MM.1S (cell line): ENCODE results near the gene FN3K.

ENCODE experiments used
- DNase-seq: peaks from one replicate; pipeline ENCODE4 v3.0.0-alpha.2; 2015
- H2AFZ ChIP-seq: fragments of 300-600 bp; sonication (generic); 2 replicates; pipeline ENCODE4 v1.6.0; 2016; ENCODE audit warnings: antibody characterized with exemption, low read length
- H3F3A ChIP-seq: fragments of 300-600 bp; sonication (generic); 2 replicates; pipeline ENCODE4 v1.6.1; 2016; ENCODE audit warnings: mild to moderate bottlenecking, antibody characterized with exemption, low read length, moderate library complexity, mixed read lengths; ENCODE audit not compliant: insufficient read depth
- H3K27ac ChIP-seq: fragments of 300-600 bp; sonication (generic); 2 replicates; pipeline ENCODE4 v1.5.1; 2016; ENCODE audit warnings: mild to moderate bottlenecking, low read length
- H3K27me3 ChIP-seq: fragments of 300-600 bp; sonication (generic); replicated peaks from 2 replicates; pipeline ENCODE4 v1.6.0; 2016; ENCODE audit warnings: low read length; ENCODE audit not compliant: insufficient read depth
- H3K36me3 ChIP-seq: fragments of 300-600 bp; sonication (generic); replicated peaks from 2 replicates; pipeline ENCODE4 v1.6.1; 2016; ENCODE audit warnings: mild to moderate bottlenecking, low read length, mixed read lengths; ENCODE audit not compliant: insufficient read depth
- H3K4me1 ChIP-seq: fragments of 300-600 bp; sonication (generic); 2 replicates; pipeline ENCODE4 v1.6.1; 2016; ENCODE audit warnings: low read length, mixed read lengths
- H3K4me2 ChIP-seq: fragments of 300-600 bp; sonication (generic); 2 replicates; pipeline ENCODE4 v1.6.0; 2016; ENCODE audit warnings: low read depth, low read length
- H3K4me3 ChIP-seq: fragments of 300-600 bp; sonication (generic); 2 replicates; pipeline ENCODE4 v1.5.1; 2016; ENCODE audit warnings: low read length, mixed read lengths
- H3K79me2 ChIP-seq: fragments of 300-600 bp; sonication (generic); 2 replicates; pipeline ENCODE4 v1.6.1; 2016; ENCODE audit warnings: mixed run types, low read length, mixed read lengths
- H3K9ac ChIP-seq: fragments of 300-600 bp; sonication (generic); 2 replicates; pipeline ENCODE4 v1.6.1; 2016; ENCODE audit warnings: low read length, mixed read lengths
- H3K9me2 ChIP-seq: fragments of 300-600 bp; sonication (generic); replicated peaks from 2 replicates; pipeline ENCODE4 v1.6.1; 2016; ENCODE audit warnings: mild to moderate bottlenecking, low read length, mixed read lengths; ENCODE audit not compliant: insufficient read depth
- H3K9me3 ChIP-seq: fragments of 300-600 bp; sonication (generic); replicated peaks from 2 replicates; pipeline ENCODE4 v1.6.1; 2016; ENCODE audit warnings: mild to moderate bottlenecking, low read length, mixed read lengths; ENCODE audit not compliant: insufficient read depth
- H4K20me1 ChIP-seq: fragments of 300-600 bp; sonication (generic); 2 replicates; pipeline ENCODE4 v1.6.1; 2016; ENCODE audit warnings: mild to moderate bottlenecking, low read length, moderate library complexity, mixed read lengths; ENCODE audit not compliant: insufficient read depth
- EZH2 ChIP-seq: fragments of 300-600 bp; sonication (generic); optimal IDR thresholded peaks from 2 replicates; pipeline ENCODE3; 2017; ENCODE audit warnings: low read depth, mild to moderate bottlenecking, antibody characterized with exemption, low read length, mixed read lengths
- EZH2phosphoT487 ChIP-seq: fragments of 300-600 bp; sonication (generic); IDR thresholded peaks from 2 replicates; pipeline ENCODE4 v1.6.1; 2018; ENCODE audit warnings: antibody characterized with exemption, low read length
- TF ChIP-seq, protein P1 (sequence below): fragments of 300-600 bp; sonication (generic); IDR thresholded peaks from 2 replicates; pipeline ENCODE4 v1.5.1; 2016; ENCODE audit warnings: antibody characterized with exemption, low read length, mixed read lengths

FN3K gene

GRCh38 chr17:82694647-82695046 lies 40.8 kb upstream of the FN3K start:
- no peaks in the 10 kb centered on the region for H3F3A ChIP-seq
- no peak overlapping the region for H3K4me3 ChIP-seq
- no peak overlapping the region for H2AFZ ChIP-seq
- peaks cover 4% of the 10 kb centered on the region; the same call in 1 of the 2 replicates for H3K4me1 ChIP-seq
- TF ChIP-seq, protein P1, sequence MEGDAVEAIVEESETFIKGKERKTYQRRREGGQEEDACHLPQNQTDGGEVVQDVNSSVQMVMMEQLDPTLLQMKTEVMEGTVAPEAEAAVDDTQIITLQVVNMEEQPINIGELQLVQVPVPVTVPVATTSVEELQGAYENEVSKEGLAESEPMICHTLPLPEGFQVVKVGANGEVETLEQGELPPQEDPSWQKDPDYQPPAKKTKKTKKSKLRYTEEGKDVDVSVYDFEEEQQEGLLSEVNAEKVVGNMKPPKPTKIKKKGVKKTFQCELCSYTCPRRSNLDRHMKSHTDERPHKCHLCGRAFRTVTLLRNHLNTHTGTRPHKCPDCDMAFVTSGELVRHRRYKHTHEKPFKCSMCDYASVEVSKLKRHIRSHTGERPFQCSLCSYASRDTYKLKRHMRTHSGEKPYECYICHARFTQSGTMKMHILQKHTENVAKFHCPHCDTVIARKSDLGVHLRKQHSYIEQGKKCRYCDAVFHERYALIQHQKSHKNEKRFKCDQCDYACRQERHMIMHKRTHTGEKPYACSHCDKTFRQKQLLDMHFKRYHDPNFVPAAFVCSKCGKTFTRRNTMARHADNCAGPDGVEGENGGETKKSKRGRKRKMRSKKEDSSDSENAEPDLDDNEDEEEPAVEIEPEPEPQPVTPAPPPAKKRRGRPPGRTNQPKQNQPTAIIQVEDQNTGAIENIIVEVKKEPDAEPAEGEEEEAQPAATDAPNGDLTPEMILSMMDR, result no peak
- TF ChIP-seq EZH2, result no peak
- no peak for TF ChIP-seq EZH2phosphoT487
- no peak overlapping the region for H3K27ac ChIP-seq
- no peaks in the 10 kb centered on the region for H4K20me1 ChIP-seq
- H3K9me3 ChIP-seq, result no peaks in the 10 kb centered on the region
- H3K9ac ChIP-seq, result no peak overlapping the region
- no peak for DNase-seq
- no peaks in the 10 kb centered on the region for H3K9me2 ChIP-seq
- H3K27me3 ChIP-seq, result no peaks in the 10 kb centered on the region
- H3K79me2 ChIP-seq, result peaks cover 10% of the 10 kb centered on the region; the same call in 1 of the 2 replicates
- no peaks in the 10 kb centered on the region for H3K36me3 ChIP-seq
- no peak overlapping the region for H3K4me2 ChIP-seq

DNA sequence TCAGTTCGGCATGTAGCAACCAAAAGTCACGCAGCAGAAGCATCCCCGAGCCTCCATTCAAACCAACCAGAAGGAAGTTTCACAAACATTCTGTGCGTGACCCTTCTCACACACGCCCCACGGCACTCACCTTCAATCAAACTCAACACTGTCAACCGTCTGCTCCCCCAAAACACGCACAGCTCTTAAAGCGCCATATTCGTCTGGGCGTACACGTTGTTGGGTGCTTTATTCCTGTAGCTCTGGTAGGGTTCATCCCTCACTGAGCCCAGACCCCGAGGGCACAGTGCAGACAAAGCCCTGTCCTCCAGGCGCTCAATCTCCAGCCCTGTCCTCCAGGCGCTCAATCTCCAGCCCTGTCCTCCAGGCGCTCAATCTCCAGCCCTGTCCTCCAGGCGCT lies 39.2 kb upstream of the FN3K start:
- Histone ChIP-seq H3K9me3 (no peaks in the 10 kb centered on the region), H3K4me3 (no peak overlapping the region), H3F3A (no peaks in the 10 kb centered on the region), H3K4me1 (peaks cover 4% of the 10 kb centered on the region; the same call in 1 of the 2 replicates), H4K20me1 (no peaks in the 10 kb centered on the region), H2AFZ (no peak overlapping the region), H3K9ac (no peak overlapping the region), H3K27me3 (no peaks in the 10 kb centered on the region), H3K79me2 (peaks cover 10% of the 10 kb centered on the region; the same call in 1 of the 2 replicates), H3K4me2 (no peak overlapping the region), H3K9me2 (no peaks in the 10 kb centered on the region), H3K36me3 (no peaks in the 10 kb centered on the region), H3K27ac (no peak overlapping the region)
- no peak for DNase-seq
- no peak for TF ChIP-seq EZH2phosphoT487
- no peak for TF ChIP-seq EZH2
- TF ChIP-seq, protein P1, result no peak

GRCh38 chr17:82696916-82697807 lies 38.3 kb upstream of the FN3K start:
- peaks cover 10% of the 10 kb centered on the region; the same call in 1 of the 2 replicates for H3K79me2 ChIP-seq
- peak overlapping the region; percentile 53; the same call in 1 of the 2 replicates for H3K4me3 ChIP-seq
- H3K4me1 ChIP-seq, result peaks cover 4% of the 10 kb centered on the region; the same call in 1 of the 2 replicates
- H3K27ac ChIP-seq, result no peak overlapping the region
- no peaks in the 10 kb centered on the region for H3F3A ChIP-seq
- peak overlapping the region; percentile 65 for H3K4me2 ChIP-seq
- no peak for DNase-seq
- H3K36me3 ChIP-seq, result no peaks in the 10 kb centered on the region
- TF ChIP-seq EZH2 (no peak), EZH2phosphoT487 (no peak)
- TF ChIP-seq, protein P1, result no peak
- H3K9ac ChIP-seq, result no peak overlapping the region
- H2AFZ ChIP-seq, result no peak overlapping the region
- no peaks in the 10 kb centered on the region for H4K20me1 ChIP-seq
- H3K9me2 ChIP-seq, result no peaks in the 10 kb centered on the region
- H3K27me3 ChIP-seq, result no peaks in the 10 kb centered on the region
- H3K9me3 ChIP-seq, result no peaks in the 10 kb centered on the region
